SK-N-MC (cell line): Measurements from ENCODE around the gene OR9G4.

Source experiments
- DNase-seq: peaks from one replicate; pipeline ENCODE4 v3.0.0-alpha.2; 2011; ENCODE audit warnings: low read depth, low spot score
- H3K27ac ChIP-seq: fragments of 200-600 bp; sonication (generic); 2 replicates; pipeline ENCODE4 v1.5.1; 2016; ENCODE audit warnings: mixed run types
- H3K36me3 ChIP-seq: fragments of 200-600 bp; sonication (generic); 2 replicates; pipeline ENCODE4 v1.6.1; 2017; ENCODE audit warnings: antibody characterized with exemption, low read length, mixed read lengths; ENCODE audit not compliant: insufficient read depth
- H3K4me3 ChIP-seq: fragments of 200-600 bp; sonication (generic); 2 replicates; pipeline ENCODE4 v1.5.1; 2016
- H3K9ac ChIP-seq: fragments of 200-600 bp; sonication (generic); 2 replicates; pipeline ENCODE4 v1.8.0; 2017; ENCODE audit warnings: mixed run types, mixed read lengths; ENCODE audit not compliant: insufficient read length
- H3K9me3 ChIP-seq: fragments of 200-600 bp; sonication (generic); 2 replicates; pipeline ENCODE4 v1.6.1; 2017; ENCODE audit warnings: low read depth, mild to moderate bottlenecking, antibody characterized with exemption, low read length, moderate library complexity, mixed read lengths
- EZH2 ChIP-seq: fragments of 200-600 bp; sonication (generic); IDR thresholded peaks from one replicate; pipeline ENCODE4 v1.6.1; 2017; ENCODE audit warnings: antibody characterized with exemption
- FOXP2 ChIP-seq: optimal IDR thresholded peaks from 2 replicates; pipeline ENCODE3; 2011; ENCODE audit warnings: mild to moderate bottlenecking, moderate library complexity; ENCODE audit not compliant: insufficient read depth; ENCODE audit errors: extremely low read length, control extremely low read depth
- POLR2AphosphoS5 ChIP-seq: IDR thresholded peaks from 2 replicates; pipeline ENCODE4 v1.6.1; 2012; ENCODE audit warnings: mild to moderate bottlenecking, low read depth, low read length, borderline replicate concordance

Gene OR9G4

GRCh38 chr11:56720513-56720912 lies 28.0 kb downstream of the OR9G4 start:
- Histone ChIP-seq H3K9ac (no peak overlapping the region), H3K36me3 (no peaks in the 10 kb centered on the region), H3K9me3 (no peaks in the 10 kb centered on the region), H3K27ac (no peak overlapping the region), H3K4me3 (no peak overlapping the region)
- TF ChIP-seq POLR2AphosphoS5 (no peak), FOXP2 (no peak), EZH2 (no peak)
- no peak for DNase-seq

GRCh38 chr11:56716379-56716854 lies 32.1 kb downstream of the OR9G4 start:
- TF ChIP-seq POLR2AphosphoS5 (no peak), EZH2 (no peak), FOXP2 (no peak)
- Histone ChIP-seq H3K9me3 (no peaks in the 10 kb centered on the region), H3K9ac (no peak overlapping the region), H3K4me3 (no peak overlapping the region), H3K36me3 (no peaks in the 10 kb centered on the region), H3K27ac (no peak overlapping the region)
- DNase-seq: no peak

GRCh38 chr11:56714206-56714605 lies 34.3 kb downstream of the OR9G4 start:
- H3K4me3 ChIP-seq: no peak overlapping the region
- TF ChIP-seq FOXP2: no peak

GRCh38 chr11:56706486-56706885 lies 42.0 kb downstream of the OR9G4 start:
- H3K27ac ChIP-seq: no peak overlapping the region
- no peak for DNase-seq
- TF ChIP-seq EZH2 (no peak), FOXP2 (no peak), POLR2AphosphoS5 (no peak)
- no peaks in the 10 kb centered on the region for H3K36me3 ChIP-seq
- no peak overlapping the region for H3K4me3 ChIP-seq
- no peak overlapping the region for H3K9ac ChIP-seq
- no peaks in the 10 kb centered on the region for H3K9me3 ChIP-seq

More at GRCh38 chr11:56714206-56714605, 34.3 kb downstream of the OR9G4 start:
- no peak for DNase-seq
- Histone ChIP-seq H3K27ac (no peak overlapping the region), H3K36me3 (no peaks in the 10 kb centered on the region), H3K9me3 (no peaks in the 10 kb centered on the region), H3K9ac (no peak overlapping the region)

GRCh38 chr11:56705784-56706396 lies 42.6 kb downstream of the OR9G4 start:
- Histone ChIP-seq H3K9ac (no peak overlapping the region), H3K4me3 (no peak overlapping the region), H3K27ac (no peak overlapping the region), H3K36me3 (no peaks in the 10 kb centered on the region), H3K9me3 (no peaks in the 10 kb centered on the region)
- TF ChIP-seq FOXP2 (no peak), POLR2AphosphoS5 (no peak), EZH2 (no peak)
- no peak for DNase-seq

- no peaks in the 10 kb centered on the region for H3K36me3 ChIP-seq
- H3K27ac ChIP-seq: no peak overlapping the region
- no peaks in the 10 kb centered on the region for H3K9me3 ChIP-seq
- TF ChIP-seq POLR2AphosphoS5 (no peak), EZH2 (no peak), FOXP2 (no peak)
- no peak overlapping the region for H3K4me3 ChIP-seq
- no peak overlapping the region for H3K9ac ChIP-seq
- DNase-seq: no peak
Observed at GRCh38 chr11:56700914-56701485, 47.5 kb downstream of the OR9G4 start.

- TF ChIP-seq POLR2AphosphoS5: no peak
- no peak for TF ChIP-seq FOXP2
- no peak for TF ChIP-seq EZH2
- Histone ChIP-seq H3K4me3 (no peak overlapping the region), H3K9ac (no peak overlapping the region), H3K27ac (no peak overlapping the region), H3K9me3 (no peaks in the 10 kb centered on the region), H3K36me3 (no peaks in the 10 kb centered on the region)
- DNase-seq: no peak
Observed at GRCh38 chr11:56700242-56700913, 48.1 kb downstream of the OR9G4 start.

GRCh38 chr11:56698795-56699194 lies 49.7 kb downstream of the OR9G4 start, which contains the start of gene OR9G1:
Gene OR9G1, plus strand, starts transcription at chr11:56699095. Its CDS starts 1,293 bp downstream, at chr11:56700388.
- no peak for TF ChIP-seq POLR2AphosphoS5
- DNase-seq: no peak
- no peaks in the 10 kb centered on the region for H3K36me3 ChIP-seq

More at GRCh38 chr11:56698795-56699194, 49.7 kb downstream of the OR9G4 start, which contains the start of gene OR9G1:
- Histone ChIP-seq H3K9ac (no peak within 1 kb of the TSS), H3K4me3 (no peak within 1 kb of the TSS), H3K27ac (no peak within 1 kb of the TSS), H3K9me3 (no peaks in the 10 kb centered on the region)
